H1 (cell line): ENCODE results near the gene NOD2. TPM values are rescaled to one million over a fixed set of nuclear protein-coding genes. Genes with fewer than 3 reads are reported as not detected.

Experiments used
- polyA plus RNA-seq, 7 experiments: library from polyadenylated mRNA; depleted of rRNA in 3 of 7; stranded (reverse) in 5 of 7; unstranded in 2 of 7; fragments of >200 nt in 5 of 7; fragments of 200-250 nt in 2 of 7; gene quantifications; 1 replicate in 5 of 7; 2 replicates in 1 of 7; 4 replicates in 1 of 7; pipeline versions ENCODE4 v1.2.1 to v1.2.3, GENCODE V29; 2011 to 2013; ENCODE audit warnings: missing spikeins in 2 of 7, mixed read lengths in 2 of 7
- total RNA-seq: library from RNA; stranded (reverse); fragmentation: NEBNext Ultra II Directional; extraction: Animal tissue kit (Norgen Biotek cat#: 25700); gene quantifications from 2 replicates; pipeline ENCODE4 v1.2.1, GENCODE V29; 2021
- TF ChIP-seq, protein P1 (sequence below): IDR thresholded peaks from 2 replicates; pipeline ENCODE4 v1.6.1; 2012; ENCODE audit warnings: inconsistent platforms

Gene NOD2
- total and polyA plus RNA-seq, 2 of the 8 experiments (the other 6 are each of a cell fraction or from before 2014, with no cell fraction given): 0.37 to 0.42 TPM

DNA sequence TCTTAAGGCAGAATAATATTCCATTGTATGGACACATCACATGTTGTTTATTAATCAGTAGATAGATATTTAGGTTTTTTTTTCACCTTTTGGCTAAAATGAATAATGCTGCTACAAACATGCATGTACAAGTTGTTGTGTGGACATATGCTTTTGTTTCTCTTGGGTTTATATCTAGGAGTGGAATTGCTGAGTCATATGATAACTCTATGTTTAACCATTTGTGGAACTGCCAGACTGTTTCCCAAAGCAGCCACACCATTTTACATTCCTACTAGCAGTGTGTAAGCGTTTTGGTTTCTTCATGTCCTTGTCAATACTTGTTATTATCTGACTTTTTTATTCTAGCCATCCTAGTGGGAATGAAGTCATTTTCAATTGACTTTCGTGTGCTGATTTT lies 69.8 kb downstream of the NOD2 start (continued):
- TF ChIP-seq, protein P1, sequence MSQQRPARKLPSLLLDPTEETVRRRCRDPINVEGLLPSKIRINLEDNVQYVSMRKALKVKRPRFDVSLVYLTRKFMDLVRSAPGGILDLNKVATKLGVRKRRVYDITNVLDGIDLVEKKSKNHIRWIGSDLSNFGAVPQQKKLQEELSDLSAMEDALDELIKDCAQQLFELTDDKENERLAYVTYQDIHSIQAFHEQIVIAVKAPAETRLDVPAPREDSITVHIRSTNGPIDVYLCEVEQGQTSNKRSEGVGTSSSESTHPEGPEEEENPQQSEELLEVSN: no peak
